Suppressor macrophage (primary cell): ENCODE data around the gene CSNK1A1.

Source experiments
- DNase-seq, 4 experiments: peaks; one replicate each; pipeline ENCODE4 v3.0.0-alpha.2; 2020 to 2022

CSNK1A1 gene

GRCh38 chr5:149489605-149490037, 61.6 kb downstream of the CSNK1A1 start:
- peak in 1 of 4 experiments; percentile 19 for DNase-seq

- DNase-seq = peak in 1 of 4 experiments; percentile 21
Measured at GRCh38 chr5:149488645-149489306, 62.5 kb downstream of the CSNK1A1 start.

DNA sequence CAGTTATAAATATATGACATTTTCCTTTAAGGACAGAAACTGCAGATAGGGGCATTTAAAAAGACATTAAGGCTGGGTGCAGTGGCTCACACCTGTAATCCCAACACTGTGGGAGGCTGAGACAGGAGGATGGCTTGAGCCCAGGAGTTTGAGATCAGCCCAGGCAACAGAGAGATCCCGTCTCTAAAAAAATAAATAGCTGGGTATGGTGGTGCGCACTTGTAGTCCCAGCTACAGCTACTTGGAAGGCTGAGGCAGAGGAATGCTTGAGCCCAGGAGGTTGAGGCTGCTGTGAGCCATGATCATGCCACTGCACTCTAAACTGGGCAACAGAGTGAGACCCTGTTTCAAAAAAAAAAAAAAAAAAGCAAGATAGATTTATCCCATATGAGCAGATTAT, 63.6 kb downstream of the CSNK1A1 start:
- DNase-seq = no peak

DNA sequence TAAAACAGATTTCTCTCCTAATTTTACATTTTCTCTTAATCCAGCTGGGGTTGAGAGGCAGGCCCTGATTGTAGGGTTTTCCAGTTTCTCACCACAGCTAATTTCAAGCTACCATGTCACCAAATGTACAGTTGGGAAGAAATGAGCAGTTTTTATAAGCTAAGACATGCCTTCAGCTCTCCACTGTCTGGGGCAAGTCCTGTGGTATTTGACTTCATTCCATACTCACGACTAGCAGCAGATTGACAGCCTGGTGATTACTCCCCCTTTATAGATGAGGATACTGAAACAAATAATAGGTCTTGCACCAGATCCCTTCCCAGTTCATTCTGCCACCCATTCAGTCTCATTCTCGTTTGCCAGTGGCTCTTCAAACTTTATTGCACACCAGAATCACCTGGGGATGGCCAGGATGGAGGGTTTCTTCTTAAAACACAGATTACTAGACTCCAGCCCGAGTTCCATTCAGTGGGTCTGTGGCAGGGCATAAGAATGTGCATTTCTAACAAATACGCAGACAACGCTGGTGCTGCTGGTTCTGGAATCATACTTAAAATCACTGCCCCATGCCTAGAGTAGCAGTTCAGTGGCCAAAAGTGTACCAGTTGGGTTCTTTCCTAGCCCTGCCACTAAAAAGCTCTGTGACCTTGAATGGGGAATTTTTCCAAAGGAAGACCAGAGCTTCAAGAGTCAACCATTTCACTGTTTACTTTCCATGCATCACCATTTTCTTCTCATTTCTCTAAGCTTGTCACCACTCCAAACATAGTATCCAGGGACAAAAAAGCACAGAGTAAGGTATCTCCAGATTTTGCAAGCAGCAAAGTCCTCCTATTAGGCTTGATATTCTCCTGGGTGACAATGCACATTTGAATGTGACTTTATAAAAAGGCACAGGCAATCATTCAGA, 64.3 kb downstream of the CSNK1A1 start:
- no peak for DNase-seq

- DNase-seq = peak in 2 of 4 experiments; percentile 35 to 40
Measured at GRCh38 chr5:149485655-149486615, 65.3 kb downstream of the CSNK1A1 start.

DNA sequence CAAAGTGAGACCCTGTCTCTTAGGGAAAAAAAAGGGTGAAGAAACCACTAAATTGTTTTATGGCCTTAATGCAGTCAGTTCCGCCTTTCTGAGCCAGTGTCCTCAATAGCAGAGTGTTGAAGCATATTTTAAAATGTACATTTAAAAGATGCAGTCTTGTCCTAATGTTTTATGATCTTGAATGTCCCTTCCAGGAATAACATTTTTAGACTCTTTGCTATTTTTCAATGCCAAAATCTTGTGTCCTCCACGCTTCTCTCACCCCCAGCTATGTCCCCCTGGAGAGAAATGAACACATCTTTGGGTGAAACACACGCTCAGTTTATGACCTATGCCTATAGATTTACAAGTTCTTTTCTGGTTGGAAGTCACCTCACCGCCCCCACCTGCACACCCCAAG, 69.8 kb downstream of the CSNK1A1 start:
- DNase-seq = no peak

DNA sequence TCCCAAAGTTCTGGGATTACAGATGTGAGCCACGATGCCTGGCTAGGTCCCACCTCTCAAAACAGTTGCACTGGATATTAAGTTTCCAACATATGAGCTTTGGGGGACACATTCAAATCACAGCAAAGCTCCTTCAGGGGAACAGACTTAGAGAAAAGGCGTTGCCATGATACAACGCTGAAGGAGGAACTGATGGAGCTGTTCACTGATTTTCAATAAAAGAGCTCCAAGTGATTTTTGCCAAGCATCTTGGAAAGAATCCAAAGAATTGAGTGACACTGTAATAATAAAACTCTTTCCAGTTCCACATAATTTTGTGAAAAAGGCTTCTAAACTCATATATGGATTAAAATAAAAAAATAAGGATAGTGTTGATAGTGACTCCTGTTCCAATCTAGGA, 72.5 kb downstream of the CSNK1A1 start:
- no peak for DNase-seq

- DNase-seq = no peak
Measured at GRCh38 chr5:149475777-149476176, 75.5 kb downstream of the CSNK1A1 start.

DNA sequence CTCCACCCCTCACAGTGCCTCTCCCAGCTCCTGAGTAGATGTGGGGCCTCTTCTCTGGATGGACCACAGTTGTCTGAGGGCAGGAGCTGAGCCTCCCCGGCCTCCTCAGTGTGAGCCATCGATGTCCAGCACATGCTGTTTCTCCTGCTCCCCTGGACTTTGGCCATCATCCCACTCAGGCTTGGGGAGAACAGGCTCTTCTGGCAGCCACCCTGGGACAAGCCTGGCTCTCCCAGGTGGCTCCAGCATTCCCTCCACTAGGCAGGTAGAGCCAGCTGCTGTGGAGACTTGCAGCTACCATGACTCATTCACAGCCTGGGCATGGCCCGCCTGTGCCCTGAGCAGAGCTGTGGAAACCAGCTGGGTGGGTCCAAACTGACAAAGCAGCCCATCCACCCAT, 77.0 kb downstream of the CSNK1A1 start:
- DNase-seq = no peak

DNA sequence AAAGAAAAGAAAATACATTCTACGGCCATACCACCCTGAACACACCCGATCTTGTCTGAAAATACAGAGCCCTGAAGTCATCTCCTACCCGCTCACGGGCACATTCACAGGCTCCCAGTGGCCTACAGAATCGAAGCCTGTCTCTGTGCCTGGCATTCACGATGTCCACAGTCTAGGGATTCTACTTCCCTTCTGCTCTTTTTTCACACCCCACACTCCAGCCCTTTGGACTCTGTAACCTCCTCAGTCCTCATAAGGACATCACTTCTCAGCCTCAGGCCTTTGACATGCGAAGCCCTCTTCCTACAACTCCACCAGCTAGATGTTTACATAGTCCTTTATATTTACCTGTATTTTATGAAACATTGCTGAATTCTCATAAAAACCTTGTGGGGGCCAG, 77.8 kb downstream of the CSNK1A1 start:
- DNase-seq = no peak

- no peak for DNase-seq
Measured at GRCh38 chr5:149472399-149472798, 78.8 kb downstream of the CSNK1A1 start.

DNA sequence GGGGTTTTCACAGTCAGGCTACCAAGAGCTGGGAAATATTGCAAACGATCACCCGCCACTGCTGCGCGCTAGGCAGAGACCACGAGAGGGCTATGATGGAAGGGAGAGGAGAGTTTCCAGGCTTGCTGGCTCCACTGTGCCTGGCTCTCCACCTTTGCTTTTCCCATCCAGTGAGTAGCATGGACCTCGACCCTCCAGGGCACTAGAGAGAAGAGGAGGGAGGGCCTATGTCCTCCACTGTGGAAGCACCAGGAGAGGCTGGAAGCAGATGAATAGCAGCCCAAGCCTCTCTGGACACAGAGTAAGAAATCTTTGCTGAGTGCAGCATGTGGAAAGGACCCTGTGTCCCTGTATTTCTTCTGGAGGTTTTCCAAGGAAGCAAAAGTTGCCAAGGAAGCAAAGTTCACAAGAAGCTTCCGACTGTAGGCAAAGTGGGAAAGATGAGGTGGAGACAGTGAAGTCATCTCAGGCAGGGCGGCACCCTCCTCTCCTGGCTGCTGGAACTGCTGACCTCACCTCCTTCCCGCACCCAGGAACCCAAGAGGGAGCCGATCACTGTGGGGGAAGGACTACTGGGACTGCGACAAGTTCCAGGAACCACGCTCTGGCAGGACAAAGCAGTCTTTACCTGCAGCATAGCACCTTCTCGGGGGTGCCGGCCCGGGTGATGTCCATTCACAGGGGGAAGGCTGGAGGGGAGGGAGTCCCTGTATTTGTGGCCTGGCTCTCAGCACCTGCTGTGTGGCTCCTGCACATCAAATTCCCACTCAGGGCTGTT, 79.6 kb downstream of the CSNK1A1 start:
- DNase-seq = no peak

DNA sequence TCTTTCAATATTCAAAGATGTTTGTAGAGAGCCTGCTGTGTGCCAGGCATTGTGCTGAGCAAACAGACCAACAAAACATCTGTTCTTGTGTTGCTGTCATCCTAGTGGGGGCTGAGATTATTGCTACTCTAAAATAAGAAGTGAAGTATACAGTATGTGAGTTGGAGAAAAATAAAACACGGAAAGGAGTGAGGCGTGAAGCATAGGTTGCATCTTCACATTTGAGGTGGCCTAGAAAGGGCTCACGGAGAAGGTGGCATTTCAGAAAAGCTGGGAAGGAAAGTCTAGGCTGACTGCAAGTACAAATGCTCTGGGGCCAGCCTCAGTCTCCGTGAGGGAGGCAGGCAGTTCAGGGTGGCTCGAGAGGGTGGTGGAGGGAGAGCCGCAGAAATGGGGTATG, 80.3 kb downstream of the CSNK1A1 start:
- no peak for DNase-seq

- peak; percentile 62 to 88 (median 78) for DNase-seq
Measured at GRCh38 chr5:149466457-149466972, 84.7 kb downstream of the CSNK1A1 start.

- DNase-seq = peak in 3 of 4 experiments; percentile 26 to 62 (median 41)
Measured at GRCh38 chr5:149464796-149465489, 86.3 kb downstream of the CSNK1A1 start.

DNA sequence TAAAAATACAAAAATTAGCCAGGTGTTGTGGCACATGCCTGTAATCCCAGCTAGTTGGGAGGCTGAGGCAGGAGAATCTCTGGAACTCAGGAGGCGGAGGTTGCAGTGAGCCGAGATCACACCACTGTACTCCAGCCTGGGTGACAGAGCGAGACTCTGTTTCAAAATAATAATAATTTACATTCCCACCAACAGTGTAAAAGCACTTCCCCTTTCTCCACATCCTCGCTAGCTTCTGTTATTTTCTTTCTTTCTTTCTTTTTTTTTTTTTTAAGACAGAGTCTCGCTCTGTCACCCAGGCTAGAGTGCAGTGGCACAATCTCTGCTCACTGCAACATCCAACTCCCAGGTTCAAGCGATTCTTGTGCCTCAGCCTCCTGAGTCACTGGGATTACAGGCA, 89.3 kb downstream of the CSNK1A1 start:
- peak in 1 of 4 experiments; percentile 28 for DNase-seq

DNA sequence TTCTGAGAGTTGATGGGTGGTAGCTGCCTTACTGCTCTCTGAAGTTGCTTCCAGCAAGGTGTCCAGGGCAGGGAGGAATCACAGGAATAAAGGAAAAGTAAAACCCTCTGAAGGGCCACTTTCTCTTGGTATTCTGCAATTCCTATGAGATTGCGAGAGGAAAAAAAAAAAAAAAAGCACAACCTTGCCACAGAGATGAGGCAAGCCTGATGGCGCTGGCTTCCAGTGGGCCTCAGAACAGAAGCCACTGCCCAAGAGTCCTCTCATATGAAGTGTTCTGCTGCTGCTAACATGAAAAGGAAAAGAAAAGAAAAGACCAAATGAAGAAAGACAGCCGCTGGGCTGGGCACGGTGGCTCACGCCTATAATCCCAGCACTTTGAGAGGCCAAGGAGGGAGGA, 91.3 kb downstream of the CSNK1A1 start:
- DNase-seq = no peak

- DNase-seq = no peak
Measured at GRCh38 chr5:149457393-149457763, 93.9 kb downstream of the CSNK1A1 start.

DNA sequence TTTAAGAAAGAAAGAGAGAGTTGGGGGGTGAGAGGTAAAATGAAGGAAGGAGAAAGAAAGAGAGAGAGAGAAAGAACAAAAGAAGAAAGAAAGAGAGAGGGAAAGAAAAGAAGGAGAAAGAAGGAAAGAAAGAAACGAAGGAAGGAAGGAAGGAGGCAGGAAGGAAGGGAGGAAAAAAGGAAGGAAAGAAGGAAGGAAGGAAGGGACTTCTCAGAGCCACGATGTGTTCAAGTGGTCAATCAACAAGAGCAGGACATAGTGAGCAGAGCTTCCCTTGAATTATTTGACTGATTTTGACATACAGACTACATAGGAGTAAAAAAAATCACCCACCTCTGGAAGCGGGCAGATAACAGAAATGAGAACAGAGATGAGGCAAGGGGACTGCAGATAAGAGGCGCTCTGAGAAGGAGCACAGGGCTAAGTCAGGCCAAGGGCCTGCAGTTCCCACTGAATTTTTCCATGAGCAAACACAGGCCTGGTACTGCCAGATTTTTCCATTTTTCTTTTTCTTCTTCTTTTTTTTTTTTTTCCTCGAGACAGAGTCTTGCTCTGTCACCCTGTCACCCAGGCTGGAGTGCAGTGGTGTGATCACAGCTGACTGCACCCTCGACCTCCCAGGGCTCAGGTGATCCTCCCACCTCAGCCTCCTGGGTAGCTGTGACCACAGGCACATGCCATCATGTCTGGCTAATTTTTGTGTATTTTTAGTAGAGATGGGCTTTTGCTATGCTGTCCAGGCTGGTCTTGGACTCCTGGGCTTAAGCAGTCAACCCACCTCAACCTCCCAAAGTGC, 94.4 kb downstream of the CSNK1A1 start:
- no peak for DNase-seq

DNA sequence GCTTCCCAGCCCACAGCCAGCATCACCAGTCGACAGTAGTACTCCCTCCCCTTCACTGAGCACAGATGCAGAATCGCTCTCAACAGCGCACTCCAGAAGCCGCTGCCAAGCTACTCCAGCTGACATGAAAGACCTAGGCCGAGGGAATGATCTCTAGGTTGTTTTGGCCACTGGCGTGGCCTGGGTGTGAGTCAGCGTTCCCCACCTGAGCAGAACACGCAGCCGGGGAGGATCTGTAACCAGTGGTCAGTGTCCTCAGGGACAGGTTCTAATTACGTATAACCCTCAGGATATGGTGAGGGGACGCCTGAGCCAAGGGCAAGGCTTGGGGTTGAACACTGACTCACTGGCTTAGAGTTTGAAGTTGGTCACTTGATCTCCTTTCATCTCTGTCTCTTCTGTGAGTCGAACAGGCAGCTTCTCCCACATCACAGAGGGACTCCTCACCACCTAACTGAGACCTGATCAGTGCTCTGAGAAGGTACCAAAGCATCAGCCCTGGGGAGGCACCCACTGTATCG, 95.3 kb downstream of the CSNK1A1 start:
- DNase-seq = no peak
